Measurements from ENCODE around the gene RASSF4.

The RASSF4 gene

GRCh38 chr10:45015590-45015989 is 56.0 kb downstream of the RASSF4 start:
- DNase-seq: no peak

- no peak for DNase-seq
These were observed 63.8 kb downstream of the RASSF4 start for GRCh38 chr10:45023426-45023825.

GRCh38 chr10:45034301-45034700 is 74.7 kb downstream of the RASSF4 start:
- DNase-seq: no peak

- no peak for DNase-seq
These were observed 76.1 kb downstream of the RASSF4 start for GRCh38 chr10:45035673-45036072.

- DNase-seq: no peak
These were observed 81.4 kb downstream of the RASSF4 start for GRCh38 chr10:45040921-45041542.

- no peak for DNase-seq
These were observed 84.7 kb downstream of the RASSF4 start for GRCh38 chr10:45044290-45044689.

All from activated effector memory CD4-positive, alpha-beta T cell treated with Interleukin-2 at 50 U/mL for 16 hours (primary cell).